ENCODE data around the gene MAGEF1.

- TF ChIP-seq EZH2 (IDR thresholded peaks at IDR 0.05; ENCODE audit: borderline replicate concordance, insufficient read depth, low read depth, low read length, poor library complexity, severe bottlenecking) = no peak
- no peak for TF ChIP-seq CTCF (IDR thresholded peaks at IDR 0.05)
Observed at GRCh38 chr3:184713521-184713920, 1.7 kb upstream of the MAGEF1 start.
